Spleen (tissue), 11 donors: ENCODE data around the gene KLF12. TPM values are rescaled to one million over a fixed set of nuclear protein-coding genes. Genes with fewer than 3 reads are reported as not detected.
A peak's percentile ranks its signal among the peaks of the same experiment; 100 is the strongest.

Experiments used
- DNase-seq: peaks from one replicate; pipeline ENCODE4 v3.0.0-alpha.2; 2020
- H3K27ac ChIP-seq, 8 donors: fragments of 200-600 bp; sonication (generic) in 7 of 8; 1 replicate in 4 of 8; 2 replicates in 4 of 8; pipeline versions ENCODE4 v1.5.0 to v1.8.0; 2016 to 2021; ENCODE audit warnings: inconsistent platforms in 4 of 8, mild to moderate bottlenecking in 4 of 8, moderate library complexity in 1 of 8
- H3K27me3 ChIP-seq, 7 donors: fragments of 200-600 bp; sonication (generic) in 6 of 7; replicated peaks in 1 of 7; 1 replicate in 4 of 7; 2 replicates in 3 of 7; pipeline versions ENCODE4 v1.5.0 to v1.8.0; 2016 to 2021; ENCODE audit warnings: inconsistent platforms in 3 of 7, mild to moderate bottlenecking in 1 of 7
- H3K36me3 ChIP-seq, 6 donors: fragments of 200-600 bp; sonication (generic) in 5 of 6; 1 replicate in 4 of 6; 2 replicates in 2 of 6; pipeline versions ENCODE4 v1.5.0 to v1.8.0; 2016 to 2021; ENCODE audit warnings: inconsistent platforms in 2 of 6
- H3K4me1 ChIP-seq, 6 donors: fragments of 200-600 bp; sonication (generic) in 5 of 6; 1 replicate in 3 of 6; 2 replicates in 3 of 6; pipeline versions ENCODE4 v1.5.0 to v1.8.0; 2016 to 2021; ENCODE audit warnings: inconsistent platforms in 3 of 6
- H3K4me3 ChIP-seq, 8 donors: fragments of 200-600 bp; sonication (generic) in 7 of 8; 1 replicate in 4 of 8; 2 replicates in 4 of 8; pipeline versions ENCODE4 v1.5.0 to v1.8.0; 2016 to 2021; ENCODE audit warnings: inconsistent platforms in 4 of 8, mild to moderate bottlenecking in 4 of 8, moderate library complexity in 2 of 8
- H3K9me3 ChIP-seq, 8 donors: fragments of 200-600 bp; sonication (generic) in 7 of 8; 1 replicate in 4 of 8; 2 replicates in 4 of 8; pipeline versions ENCODE4 v1.5.0 to v1.8.0; 2016 to 2021; ENCODE audit warnings: inconsistent platforms in 4 of 8
- CTCF ChIP-seq, 11 experiments: fragments of 200-600 bp in 7 of 11; fragments of 450-650 bp in 4 of 11; sonication (generic) in 4 of 11; IDR thresholded peaks in 8 of 11; conservative IDR thresholded peaks in 3 of 11; 1 replicate in 7 of 11; 2 replicates in 4 of 11; pipeline versions ENCODE4 v1.4.0 to v1.8.0; 2016 to 2021; ENCODE audit warnings: antibody characterized with exemption in 11 of 11, inconsistent platforms in 4 of 11, mild to moderate bottlenecking in 1 of 11
- POLR2A ChIP-seq, 3 donors: fragments of 450-650 bp; IDR thresholded peaks; one replicate each; pipeline ENCODE4 v1.5.1; 2017; ENCODE audit warnings: antibody characterized with exemption in 3 of 3, mild to moderate bottlenecking in 1 of 3
- POLR2AphosphoS5 ChIP-seq, 3 donors: sonication (generic); formaldehyde crosslinking; IDR thresholded peaks; one replicate each; pipeline ENCODE4 v1.5.1; 2017; ENCODE audit warnings: antibody characterized with exemption in 3 of 3
- WGBS, 5 donors: extraction: QIAGEN DNeasy Blood & Tissue Kit in 3 of 5; methylation state at CpG; one replicate each; pipeline versions ENCODE4 v1.1.5 to v1.1.7; 2013 to 2018; 5-methylcytosine and 5-hydroxymethylcytosine counted together
- intact Hi-C: fragments of 100-400 bp; cut with DNase I; formaldehyde crosslinking; loops from one replicate; pipeline ENCODE4 v1.15.0; 2023; ENCODE audit warnings: low total_unique reads
- polyA plus RNA-seq, 3 donors: library from polyadenylated mRNA; stranded (reverse); fragments of 200-250 nt; gene quantifications; one replicate each; pipeline ENCODE4 v1.2.1, GENCODE V29; 2013
- total RNA-seq, 7 donors: library from RNA; depleted of rRNA in 3 of 7; stranded (reverse); fragments of >200 nt in 3 of 7; fragmentation: NEBNext Ultra II Directional in 4 of 7; extraction: Animal tissue kit (Norgen Biotek cat#: 25700) in 4 of 7; gene quantifications; one replicate each; pipeline versions ENCODE4 v1.1.0 to v1.2.1, GENCODE V29; 2016 to 2021
- donor health status: healthy with polysubstance abuse.
- donor health status: DM: no; HTN: no; CAD: no; lungs with moderate emphysema.
- donor health status: DM: no; HTN: no; CAD: no.
- donor health status: Bipolar disorder and iron deficiency.
- donor health status: healthy.
- donor health status: DM: no; HTN: no; CAD: no.
- donor health status: DM: yes; HTN: yes; CAD: no.

KLF12 gene
- total and polyA plus RNA-seq, 10 donors = 3.8 to 46.0 (median 29.8) TPM

- Histone ChIP-seq H3K36me3 (no peaks in the 10 kb centered on the region), H3K9me3 (no peaks in the 10 kb centered on the region), H3K27me3 (no peaks in the 10 kb centered on the region), H3K4me1 (peaks cover 0 to 61% (median 14%) of the 10 kb centered on the region in 6 donors), H3K4me3 (no peak overlapping the region), H3K27ac (no peak overlapping the region)
- no peak for DNase-seq
- TF ChIP-seq CTCF (IDR thresholded peaks at IDR 0.05 in 8 of 11, conservative IDR thresholded peaks at IDR 0.05 in 3 of 11) (no peak), POLR2A (IDR thresholded peaks at IDR 0.05) (no peak), POLR2AphosphoS5 (IDR thresholded peaks at IDR 0.05) (no peak)
- WGBS, 5 donors = 64 to 80% (median 71%) methylated on average over 1 of the region's 1 CpG
- intact Hi-C loops = no loop called here
These were observed 37.1 kb downstream of the KLF12 start for GRCh38 chr13:74097116-74097515.

GRCh38 chr13:74093691-74094090 is 40.5 kb downstream of the KLF12 start:
- Histone ChIP-seq H3K36me3 (no peaks in the 10 kb centered on the region), H3K27me3 (no peaks in the 10 kb centered on the region), H3K4me1 (peaks cover 0 to 65% (median 23%) of the 10 kb centered on the region in 6 donors), H3K9me3 (no peaks in the 10 kb centered on the region), H3K4me3 (no peak overlapping the region), H3K27ac (no peak overlapping the region)
- TF ChIP-seq CTCF (IDR thresholded peaks at IDR 0.05 in 8 of 11, conservative IDR thresholded peaks at IDR 0.05 in 3 of 11) (no peak), POLR2AphosphoS5 (IDR thresholded peaks at IDR 0.05) (no peak), POLR2A (IDR thresholded peaks at IDR 0.05) (no peak)
- intact Hi-C loops = no loop called here
- no peak for DNase-seq

- no peaks in the 10 kb centered on the region for H3K36me3 ChIP-seq
- WGBS, 5 donors = 26 to 41% (median 35%) methylated on average over 3 of the region's 3 CpGs
- no peak overlapping the region for H3K4me3 ChIP-seq
- H3K27me3 ChIP-seq = no peaks in the 10 kb centered on the region
- no peaks in the 10 kb centered on the region for H3K9me3 ChIP-seq
- peak overlapping the region in 6 of 8 donors; percentile 4 to 51 (median 22) for H3K27ac ChIP-seq
- intact Hi-C loops = no loop called here
- H3K4me1 ChIP-seq = peaks cover 0 to 74% (median 26%) of the 10 kb centered on the region in 6 donors
- no peak for DNase-seq
- no peak for TF ChIP-seq POLR2A (IDR thresholded peaks at IDR 0.05)
- TF ChIP-seq CTCF (IDR thresholded peaks at IDR 0.05 in 8 of 11, conservative IDR thresholded peaks at IDR 0.05 in 3 of 11) = no peak
- no peak for TF ChIP-seq POLR2AphosphoS5 (IDR thresholded peaks at IDR 0.05)
These were observed 41.5 kb downstream of the KLF12 start for GRCh38 chr13:74092711-74093110.

- Histone ChIP-seq H3K36me3 (no peaks in the 10 kb centered on the region), H3K4me1 (peaks cover 0 to 78% (median 31%) of the 10 kb centered on the region in 6 donors), H3K4me3 (no peak overlapping the region), H3K27me3 (no peaks in the 10 kb centered on the region), H3K9me3 (no peaks in the 10 kb centered on the region), H3K27ac (no peak overlapping the region)
- no peak for DNase-seq
- 70 to 78% (median 71%) methylated on average over 4 of the region's 4 CpGs for WGBS, 5 donors
- TF ChIP-seq CTCF (IDR thresholded peaks at IDR 0.05 in 8 of 11, conservative IDR thresholded peaks at IDR 0.05 in 3 of 11) (no peak), POLR2A (IDR thresholded peaks at IDR 0.05) (no peak), POLR2AphosphoS5 (IDR thresholded peaks at IDR 0.05) (no peak)
- intact Hi-C loops = no loop called here
These were observed 43.2 kb downstream of the KLF12 start for GRCh38 chr13:74090869-74091605.
